Endothelial cell of umbilical vein (primary cell): Measurements from ENCODE around the gene DAG1.

Source experiments
- EZH2 ChIP-seq: IDR thresholded peaks from 2 replicates; pipeline ENCODE4 v1.6.1; 2012; ENCODE audit warnings: borderline replicate concordance, low read depth, mild to moderate bottlenecking, moderate library complexity, low read length, inconsistent platforms; ENCODE audit not compliant: severe bottlenecking
- FOS ChIP-seq: IDR thresholded peaks from 2 replicates; pipeline ENCODE4 v1.6.1; 2011; ENCODE audit warnings: mild to moderate bottlenecking, low read length, moderate library complexity, borderline replicate concordance; ENCODE audit not compliant: insufficient read depth
- GATA2 ChIP-seq: IDR thresholded peaks from 2 replicates; pipeline ENCODE4 v1.7.0; 2011; ENCODE audit warnings: low read depth, mild to moderate bottlenecking, moderate library complexity, mixed read lengths, low read length; ENCODE audit not compliant: insufficient read length, insufficient read depth
- JUN ChIP-seq: IDR thresholded peaks from 2 replicates; pipeline ENCODE4 v1.6.1; 2011; ENCODE audit warnings: borderline replicate concordance, low read depth; ENCODE audit not compliant: insufficient read length, insufficient read depth
- MYC ChIP-seq: IDR thresholded peaks from one replicate; pipeline ENCODE4 v1.6.1; 2011; ENCODE audit warnings: mild to moderate bottlenecking, low read depth, low read length
- POLR2A ChIP-seq: IDR thresholded peaks from 2 replicates; pipeline ENCODE4 v1.6.1; 2012; ENCODE audit warnings: low read depth, mild to moderate bottlenecking, control low read depth, low read length
- POLR2AphosphoS5 ChIP-seq: IDR thresholded peaks from 2 replicates; pipeline ENCODE4 v1.6.1; 2012; ENCODE audit warnings: low read depth, mild to moderate bottlenecking, control low read depth, low read length, moderate library complexity; ENCODE audit not compliant: insufficient read depth
- TF ChIP-seq, protein P1 (sequence below), 2 donors: IDR thresholded peaks; 1 replicate in 1 of 2; 2 replicates in 1 of 2; pipeline ENCODE4 v1.5.1; 2011; ENCODE audit warnings: low read length in 2 of 2, mild to moderate bottlenecking in 2 of 2, moderate library complexity in 2 of 2, control low read depth in 1 of 2, inconsistent platforms in 1 of 2, low read depth in 1 of 2; ENCODE audit not compliant: insufficient read depth in 1 of 2; ENCODE audit errors: extremely low read depth in 1 of 2
- TF ChIP-seq, protein P2 (sequence below): IDR thresholded peaks from 2 replicates; pipeline ENCODE4 v1.6.1; 2011; ENCODE audit not compliant: insufficient read depth, insufficient read length

DNA sequence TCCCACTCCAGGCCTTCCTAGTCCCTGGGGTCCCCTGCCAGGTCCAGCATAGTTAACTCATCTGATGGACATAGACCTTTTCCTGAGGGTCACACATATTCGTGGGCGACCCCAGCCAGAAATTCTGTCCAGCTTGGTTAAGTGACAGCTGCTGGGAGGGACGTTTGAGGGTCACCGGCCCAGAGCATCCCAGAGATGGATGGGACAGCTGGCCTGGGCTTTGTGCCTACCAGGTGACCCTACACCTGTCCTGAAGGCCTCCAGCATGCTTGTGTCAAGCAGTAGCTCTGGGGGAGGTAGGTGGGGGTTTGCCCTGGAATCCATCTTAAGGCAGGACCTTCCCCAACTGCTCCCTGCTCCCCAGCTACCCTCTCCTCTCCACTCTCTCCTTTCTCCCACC is 9.1 kb upstream of the DAG1 start:
- TF ChIP-seq, protein P1, sequence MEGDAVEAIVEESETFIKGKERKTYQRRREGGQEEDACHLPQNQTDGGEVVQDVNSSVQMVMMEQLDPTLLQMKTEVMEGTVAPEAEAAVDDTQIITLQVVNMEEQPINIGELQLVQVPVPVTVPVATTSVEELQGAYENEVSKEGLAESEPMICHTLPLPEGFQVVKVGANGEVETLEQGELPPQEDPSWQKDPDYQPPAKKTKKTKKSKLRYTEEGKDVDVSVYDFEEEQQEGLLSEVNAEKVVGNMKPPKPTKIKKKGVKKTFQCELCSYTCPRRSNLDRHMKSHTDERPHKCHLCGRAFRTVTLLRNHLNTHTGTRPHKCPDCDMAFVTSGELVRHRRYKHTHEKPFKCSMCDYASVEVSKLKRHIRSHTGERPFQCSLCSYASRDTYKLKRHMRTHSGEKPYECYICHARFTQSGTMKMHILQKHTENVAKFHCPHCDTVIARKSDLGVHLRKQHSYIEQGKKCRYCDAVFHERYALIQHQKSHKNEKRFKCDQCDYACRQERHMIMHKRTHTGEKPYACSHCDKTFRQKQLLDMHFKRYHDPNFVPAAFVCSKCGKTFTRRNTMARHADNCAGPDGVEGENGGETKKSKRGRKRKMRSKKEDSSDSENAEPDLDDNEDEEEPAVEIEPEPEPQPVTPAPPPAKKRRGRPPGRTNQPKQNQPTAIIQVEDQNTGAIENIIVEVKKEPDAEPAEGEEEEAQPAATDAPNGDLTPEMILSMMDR (IDR thresholded peaks at IDR 0.05; ENCODE audit: extremely low read depth in 1 of 2, insufficient read depth in 1 of 2, low read depth in 1 of 2, low read length in 2 of 2): no peak
- no peak for TF ChIP-seq FOS
- no peak for TF ChIP-seq POLR2A
- no peak for TF ChIP-seq EZH2
- no peak for TF ChIP-seq JUN
- TF ChIP-seq, protein P2, sequence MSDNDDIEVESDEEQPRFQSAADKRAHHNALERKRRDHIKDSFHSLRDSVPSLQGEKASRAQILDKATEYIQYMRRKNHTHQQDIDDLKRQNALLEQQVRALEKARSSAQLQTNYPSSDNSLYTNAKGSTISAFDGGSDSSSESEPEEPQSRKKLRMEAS: no peak
- no peak for TF ChIP-seq MYC
- no peak for TF ChIP-seq POLR2AphosphoS5
- TF ChIP-seq GATA2: no peak
